ENCODE data around the gene ADAD2. TPM values are rescaled to one million over a fixed set of nuclear protein-coding genes. Genes with fewer than 3 reads are reported as not detected.

The ADAD2 gene
- total RNA-seq, 2 experiments from 2014 or later: 0.30 to 0.45 TPM

DNA sequence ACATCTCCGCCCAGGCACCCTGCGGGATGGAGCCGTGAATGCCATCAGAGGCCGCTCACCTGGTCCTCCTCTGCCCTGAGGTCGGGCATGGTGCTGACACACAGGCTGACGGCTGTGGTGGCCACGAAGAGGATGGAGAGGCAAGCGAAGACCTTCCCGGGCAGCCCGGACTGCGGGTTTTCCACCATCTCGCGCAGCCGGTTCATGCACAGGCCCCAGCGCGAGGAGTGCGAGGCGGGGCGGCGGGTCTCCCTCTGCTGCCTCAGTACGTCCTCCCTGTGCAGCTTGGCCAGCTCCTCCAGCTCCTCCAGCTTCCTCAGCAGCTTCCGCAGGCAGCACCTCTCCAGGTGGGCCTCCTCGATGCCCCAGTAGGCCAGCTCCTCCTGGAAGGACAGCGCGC, 45.7 kb downstream of the ADAD2 start:
- Mint-ChIP-seq H3K27me3 (ENCODE audit: low read depth) (peaks cover 20% of the 10 kb centered on the region), H3K9me3 (no peaks in the 10 kb centered on the region), H3K4me1 (ENCODE audit: low read depth) (no peaks in the 10 kb centered on the region), H3K4me3 (no peak overlapping the region), H3K27ac (no peak overlapping the region), H3K36me3 (ENCODE audit: low read depth) (no peaks in the 10 kb centered on the region)
- intact Hi-C loops (cut with micrococcal nuclease): no loop called here
- DNase-seq: no peak
- CTCF ChIA-PET: no interaction called here

DNA sequence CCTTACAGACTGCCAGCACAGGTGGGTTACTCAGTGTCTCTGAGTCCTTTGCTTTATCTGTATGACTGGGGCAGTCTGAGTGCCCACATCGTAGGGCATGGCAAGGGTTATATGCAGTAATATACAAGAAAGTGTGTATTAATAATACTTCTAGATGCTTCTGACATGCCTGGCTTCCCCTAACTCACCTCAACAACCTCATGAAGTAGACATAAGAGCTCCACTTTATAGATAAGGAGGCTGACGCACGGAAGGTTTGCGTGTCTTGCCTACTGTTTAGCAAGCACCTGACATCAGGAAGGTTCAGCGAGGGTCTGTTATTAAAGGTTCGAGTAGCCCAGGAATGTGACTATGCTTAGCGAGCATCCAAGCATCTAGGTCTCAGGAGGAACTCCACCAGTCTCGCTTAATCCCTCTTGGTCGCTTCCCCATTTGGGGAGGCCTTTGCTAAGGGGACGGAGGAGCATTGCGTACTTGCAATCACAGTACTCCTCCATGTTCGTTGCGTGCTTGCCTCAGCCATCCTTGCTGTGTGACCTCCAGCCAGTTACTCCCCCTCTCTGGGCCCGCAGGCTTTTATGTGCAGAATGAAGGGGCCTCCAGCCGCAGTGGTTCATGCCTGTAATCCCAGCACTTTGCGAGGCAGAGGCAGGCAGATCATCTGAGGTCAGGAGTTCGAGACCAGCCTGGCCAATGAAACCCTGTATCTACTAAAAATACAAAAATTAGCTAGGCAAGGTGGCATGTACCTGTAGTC, 47.2 kb downstream of the ADAD2 start:
- DNase-seq: no peak
- Mint-ChIP-seq H3K9me3 (no peaks in the 10 kb centered on the region), H3K4me3 (no peak overlapping the region), H3K36me3 (ENCODE audit: low read depth) (no peaks in the 10 kb centered on the region), H3K27me3 (ENCODE audit: low read depth) (peaks cover 24% of the 10 kb centered on the region), H3K27ac (no peak overlapping the region), H3K4me1 (ENCODE audit: low read depth) (no peaks in the 10 kb centered on the region)
- CTCF ChIA-PET: no interaction called here
- intact Hi-C loops (cut with micrococcal nuclease): no loop called here

DNA sequence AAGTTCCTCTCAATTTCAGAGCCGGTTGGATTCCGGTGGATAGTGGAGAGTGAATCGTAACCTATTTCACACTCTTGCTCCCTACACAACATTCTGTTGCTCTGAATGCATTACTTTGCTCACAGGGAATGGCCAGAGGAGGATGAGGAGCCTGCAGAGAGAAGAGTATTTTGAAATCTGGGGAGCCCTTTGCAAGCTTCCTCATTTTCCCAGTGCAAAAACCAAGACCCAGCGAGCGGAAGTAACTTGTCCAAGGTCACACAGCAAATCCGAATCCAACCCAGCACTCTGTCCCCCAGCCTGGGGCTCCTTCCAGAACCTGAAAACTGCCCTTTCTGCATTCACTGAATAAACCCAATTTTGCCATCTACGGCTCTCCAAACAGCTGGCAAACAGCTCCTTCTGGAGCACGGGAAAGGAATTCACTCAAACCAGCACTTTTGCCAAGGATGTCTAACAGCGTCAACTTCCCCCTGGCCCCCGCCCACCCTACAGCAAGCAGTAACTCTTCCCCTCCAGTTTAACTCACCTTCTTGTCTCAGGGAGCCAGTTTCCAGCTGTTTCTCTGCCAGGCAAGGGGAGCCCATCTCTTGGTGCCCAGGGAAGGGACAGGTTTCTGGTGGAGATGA, 48.3 kb downstream of the ADAD2 start:
- Mint-ChIP-seq H3K9me3 (peaks cover under 1% of the 10 kb centered on the region), H3K4me1 (ENCODE audit: low read depth) (no peaks in the 10 kb centered on the region), H3K4me3 (no peak overlapping the region), H3K27me3 (ENCODE audit: low read depth) (peaks cover 27% of the 10 kb centered on the region), H3K36me3 (ENCODE audit: low read depth) (no peaks in the 10 kb centered on the region), H3K27ac (no peak overlapping the region)
- CTCF ChIA-PET: no interaction called here
- no peak for DNase-seq
- intact Hi-C loops (cut with micrococcal nuclease): no loop called here

DNA sequence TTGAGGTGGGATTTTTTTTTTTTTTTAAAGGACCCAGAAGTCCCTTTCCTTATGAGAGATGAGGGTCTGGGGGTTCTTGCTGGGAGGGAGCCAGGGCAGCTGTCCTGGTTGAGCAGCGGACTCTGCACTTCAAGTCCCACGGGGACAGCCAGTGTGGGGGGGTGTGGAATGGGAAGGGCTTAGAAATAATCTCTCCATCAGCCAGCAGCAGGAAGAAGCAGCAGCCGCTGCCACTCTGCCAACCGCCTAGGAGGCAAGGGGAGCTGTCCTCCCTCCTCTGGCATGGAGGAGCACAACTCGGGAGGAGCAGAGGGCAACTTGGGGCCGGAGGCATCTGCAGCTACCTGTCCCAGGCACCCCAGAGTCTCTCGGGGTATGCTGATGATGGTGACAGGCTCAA, 49.0 kb downstream of the ADAD2 start, which contains the start of gene KCNG4:
Gene KCNG4, minus strand, starts transcription at position 104 of the 400 bp plus-strand sequence. CDS start 2,527 bp downstream, outside the sequence.
- intact Hi-C loops (cut with micrococcal nuclease): no loop called here
- Mint-ChIP-seq H3K4me3 (no peak within 1 kb of the TSS), H3K4me1 (ENCODE audit: low read depth) (no peaks in the 10 kb centered on the region), H3K27me3 (ENCODE audit: low read depth) (peaks cover 28% of the 10 kb centered on the region), H3K9me3 (peaks cover 3% of the 10 kb centered on the region), H3K27ac (no peak within 1 kb of the TSS), H3K36me3 (ENCODE audit: low read depth) (no peaks in the 10 kb centered on the region)
- CTCF ChIA-PET: no interaction called here
- no peak for DNase-seq

DNA sequence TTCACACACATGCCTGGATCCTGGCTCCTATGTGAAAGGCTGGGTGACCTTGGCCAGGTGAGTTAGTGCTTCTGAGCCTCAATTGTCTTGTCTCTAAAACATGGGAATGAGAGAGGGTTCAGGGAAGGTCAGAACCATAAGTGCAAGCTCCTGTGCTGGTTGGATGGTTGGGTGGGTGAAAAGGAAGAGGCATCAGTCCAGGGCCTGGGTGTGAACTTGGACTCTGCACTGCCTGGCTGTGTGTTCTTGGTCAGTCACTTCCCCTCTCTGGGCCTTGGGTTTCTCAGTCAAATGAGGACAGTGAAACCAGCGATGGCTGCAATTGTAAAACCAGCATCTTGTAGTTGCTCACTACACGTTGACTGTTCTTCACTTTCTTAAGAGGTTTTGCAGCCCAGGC, 49.5 kb downstream of the ADAD2 start:
- Mint-ChIP-seq H3K4me3 (no peak overlapping the region), H3K36me3 (ENCODE audit: low read depth) (no peaks in the 10 kb centered on the region), H3K27me3 (ENCODE audit: low read depth) (peaks cover 28% of the 10 kb centered on the region), H3K9me3 (peaks cover 3% of the 10 kb centered on the region), H3K4me1 (ENCODE audit: low read depth) (no peaks in the 10 kb centered on the region), H3K27ac (no peak overlapping the region)
- DNase-seq: no peak
- intact Hi-C loops (cut with micrococcal nuclease): no loop called here
- CTCF ChIA-PET: no interaction called here

DNA sequence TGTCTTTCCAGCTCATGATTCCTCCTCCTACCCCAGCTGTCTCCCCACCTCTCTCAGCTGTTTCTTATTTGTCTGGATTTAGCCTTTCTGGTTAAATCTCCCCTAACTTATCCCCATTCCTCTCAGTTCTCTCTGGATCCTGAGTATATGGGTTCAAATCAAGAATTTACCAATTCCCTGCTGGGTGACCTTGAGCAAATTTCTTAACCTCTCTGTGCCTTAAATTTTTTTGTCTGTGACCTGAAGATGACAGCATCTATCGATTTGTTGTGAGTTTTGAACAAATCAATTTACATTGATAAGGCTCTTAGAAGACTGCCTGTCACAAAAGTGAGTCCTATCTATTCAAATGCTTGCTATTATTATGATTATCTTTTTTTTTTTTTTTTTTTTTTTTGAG, 50.8 kb downstream of the ADAD2 start:
- no peak overlapping the region for H3K4me3 Mint-ChIP-seq
- H3K27me3 Mint-ChIP-seq (ENCODE audit: low read depth): peaks cover 28% of the 10 kb centered on the region
- no peak for DNase-seq
- CTCF ChIA-PET: interaction anchor here (0.6 to 0.9 kb wide), 2 partner anchors 35 to 264 kb away, joined by 3 read pairs; no protein-coding TSS in a partner anchor
- intact Hi-C loops (cut with micrococcal nuclease): no loop called here
- no peaks in the 10 kb centered on the region for H3K4me1 Mint-ChIP-seq (ENCODE audit: low read depth)
- H3K27ac Mint-ChIP-seq: no peak overlapping the region
- no peaks in the 10 kb centered on the region for H3K36me3 Mint-ChIP-seq (ENCODE audit: low read depth)
- peaks cover 3% of the 10 kb centered on the region for H3K9me3 Mint-ChIP-seq

DNA sequence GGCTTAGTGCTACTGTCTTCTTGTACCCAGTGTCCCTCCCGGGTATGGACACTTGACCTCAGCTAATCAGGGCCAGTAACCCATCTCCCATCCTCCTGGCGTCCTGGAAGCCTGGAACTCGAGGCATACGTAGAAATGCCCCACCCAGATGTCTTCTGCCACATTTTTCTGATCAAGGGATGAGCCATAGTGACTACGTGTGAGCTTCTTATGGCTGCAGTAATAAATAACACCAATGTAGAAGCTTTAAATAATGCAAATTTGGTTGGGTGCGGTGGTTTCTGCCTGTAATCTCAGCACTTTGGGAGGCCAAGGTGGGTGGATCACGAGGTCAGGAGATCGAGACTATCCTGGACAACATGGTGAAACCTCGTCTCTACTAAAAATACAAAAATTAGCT, 51.9 kb downstream of the ADAD2 start:
- Mint-ChIP-seq H3K27ac (no peak overlapping the region), H3K9me3 (peaks cover 3% of the 10 kb centered on the region), H3K36me3 (ENCODE audit: low read depth) (no peaks in the 10 kb centered on the region), H3K4me1 (ENCODE audit: low read depth) (no peaks in the 10 kb centered on the region), H3K4me3 (no peak overlapping the region), H3K27me3 (ENCODE audit: low read depth) (peaks cover 28% of the 10 kb centered on the region)
- CTCF ChIA-PET: no interaction called here
- DNase-seq: no peak
- intact Hi-C loops (cut with micrococcal nuclease): no loop called here

DNA sequence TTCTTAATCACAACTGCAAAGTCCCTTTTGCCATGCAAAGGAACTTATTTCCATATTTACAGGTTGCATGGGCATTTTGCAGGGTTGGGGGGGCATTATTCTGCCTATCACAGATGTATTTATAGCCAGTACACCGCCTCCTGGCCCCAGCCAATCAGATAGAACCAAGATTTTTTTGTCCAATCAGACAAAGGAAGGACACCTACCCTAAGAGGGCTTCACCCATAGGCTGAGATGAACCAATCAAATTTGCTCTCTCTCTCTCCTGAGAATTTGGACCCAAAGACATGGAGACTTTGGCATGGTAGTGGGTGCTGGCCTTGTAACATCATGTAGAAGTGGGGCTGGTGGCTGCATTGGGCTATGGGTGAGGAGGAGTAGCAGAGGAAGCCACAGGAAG, 52.8 kb downstream of the ADAD2 start:
- intact Hi-C loops (cut with micrococcal nuclease): no loop called here
- no peak overlapping the region for H3K27ac Mint-ChIP-seq
- no peak overlapping the region for H3K4me3 Mint-ChIP-seq
- H3K9me3 Mint-ChIP-seq: peaks cover 3% of the 10 kb centered on the region
- no peaks in the 10 kb centered on the region for H3K4me1 Mint-ChIP-seq (ENCODE audit: low read depth)
- no peaks in the 10 kb centered on the region for H3K36me3 Mint-ChIP-seq (ENCODE audit: low read depth)
- CTCF ChIA-PET: no interaction called here
- DNase-seq: no peak
- H3K27me3 Mint-ChIP-seq (ENCODE audit: low read depth): peaks cover 26% of the 10 kb centered on the region

DNA sequence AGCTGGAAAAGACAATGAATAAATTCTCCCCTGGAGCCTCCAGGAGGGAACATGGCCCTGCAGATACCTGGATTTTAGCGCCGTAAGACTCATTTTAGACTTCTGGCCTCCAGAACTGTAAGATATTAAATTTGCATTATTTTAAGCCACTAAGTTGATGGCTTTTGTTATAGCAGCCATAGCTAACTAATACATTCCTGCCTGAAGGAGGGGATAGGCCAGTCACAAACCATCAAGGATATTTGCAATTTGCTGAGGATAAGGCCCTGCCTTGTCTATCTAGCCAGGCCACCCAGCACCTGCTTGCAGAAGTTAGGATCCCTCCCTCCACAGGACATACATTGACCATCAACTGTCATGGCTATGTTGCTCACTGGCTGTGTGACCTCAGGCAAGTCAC, 53.8 kb downstream of the ADAD2 start:
- Mint-ChIP-seq H3K4me1 (ENCODE audit: low read depth) (no peaks in the 10 kb centered on the region), H3K27ac (no peak overlapping the region), H3K27me3 (ENCODE audit: low read depth) (peaks cover 20% of the 10 kb centered on the region), H3K36me3 (ENCODE audit: low read depth) (no peaks in the 10 kb centered on the region), H3K9me3 (peaks cover 3% of the 10 kb centered on the region), H3K4me3 (no peak overlapping the region)
- no peak for DNase-seq
- intact Hi-C loops (cut with micrococcal nuclease): no loop called here
- CTCF ChIA-PET: interaction anchor here (1.1 kb wide), 1 partner anchor 32 kb away, joined by 4 read pairs; no protein-coding TSS in a partner anchor

DNA sequence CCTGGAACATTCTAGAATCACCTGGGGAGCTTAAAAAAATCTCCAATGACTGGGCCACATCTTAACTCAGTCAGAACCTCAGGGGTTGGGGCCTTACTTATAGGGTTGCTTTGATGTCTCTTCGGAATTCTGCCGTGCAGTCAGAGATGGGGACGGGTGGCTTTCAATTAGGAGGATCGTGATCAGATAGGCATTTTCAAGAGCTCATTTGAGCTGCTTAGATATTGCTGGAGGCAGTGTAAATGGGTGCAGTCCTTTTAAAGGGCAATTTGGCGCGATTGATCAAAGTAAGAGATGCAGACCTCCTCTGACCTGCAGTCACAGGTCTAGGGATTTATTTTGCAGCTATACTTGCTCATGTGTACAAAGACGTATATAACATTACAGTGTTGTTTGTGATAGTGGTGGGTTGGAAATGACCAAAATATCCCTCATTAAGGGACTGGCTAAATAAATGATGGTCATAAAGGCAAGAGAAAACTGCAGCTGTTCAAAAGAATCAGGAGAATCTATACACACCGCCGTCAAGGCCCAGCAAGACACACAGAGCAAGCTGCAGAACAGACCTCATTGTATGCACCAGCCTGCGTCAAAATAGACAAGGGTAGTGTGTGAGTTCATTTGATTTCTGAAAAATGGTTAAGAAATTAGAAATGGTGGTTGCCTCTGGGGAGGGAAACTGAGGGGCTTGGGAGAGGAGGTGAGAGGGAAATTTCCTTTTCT, 55.2 kb downstream of the ADAD2 start:
- intact Hi-C loops (cut with micrococcal nuclease): no loop called here
- no peaks in the 10 kb centered on the region for H3K36me3 Mint-ChIP-seq (ENCODE audit: low read depth)
- H3K9me3 Mint-ChIP-seq: peaks cover 3% of the 10 kb centered on the region
- DNase-seq: no peak
- CTCF ChIA-PET: interaction anchor here (0.6 to 1.5 kb wide), 4 partner anchors 11 to 890 kb away, joined by 3 to 4 read pairs (median 4); no protein-coding TSS in a partner anchor
- H3K4me3 Mint-ChIP-seq: no peak overlapping the region
- H3K4me1 Mint-ChIP-seq (ENCODE audit: low read depth): no peaks in the 10 kb centered on the region
- H3K27ac Mint-ChIP-seq: no peak overlapping the region
- peaks cover 12% of the 10 kb centered on the region for H3K27me3 Mint-ChIP-seq (ENCODE audit: low read depth)

DNA sequence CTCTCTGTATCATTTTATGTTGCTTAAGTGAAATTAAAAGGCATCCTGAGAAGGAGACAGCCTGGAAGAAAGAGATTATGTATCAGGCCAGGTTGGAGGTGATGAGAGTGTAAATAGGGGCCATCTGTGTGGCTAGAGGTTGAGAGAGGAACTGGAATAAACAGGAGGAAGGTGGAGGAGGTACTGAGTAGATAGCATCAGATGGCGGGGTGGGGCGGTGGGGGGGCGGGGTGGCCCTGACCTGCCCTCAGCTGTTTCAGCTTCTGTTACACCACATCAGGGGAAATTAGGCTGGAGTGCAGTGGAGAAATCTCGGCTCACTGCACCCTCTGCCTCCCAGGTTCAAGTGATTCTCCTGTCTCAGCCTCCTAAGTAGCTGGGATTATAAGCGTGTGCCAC, 55.7 kb downstream of the ADAD2 start:
- DNase-seq: no peak
- Mint-ChIP-seq H3K9me3 (peaks cover 3% of the 10 kb centered on the region), H3K27ac (no peak overlapping the region), H3K36me3 (ENCODE audit: low read depth) (no peaks in the 10 kb centered on the region), H3K4me3 (no peak overlapping the region), H3K27me3 (ENCODE audit: low read depth) (peaks cover 12% of the 10 kb centered on the region), H3K4me1 (ENCODE audit: low read depth) (no peaks in the 10 kb centered on the region)
- CTCF ChIA-PET: interaction anchor here (1.5 kb wide), 1 partner anchor 10 kb away, joined by 3 read pairs; no protein-coding TSS in a partner anchor
- intact Hi-C loops (cut with micrococcal nuclease): no loop called here

All from activated naive CD4-positive, alpha-beta T cell treated with anti-CD3 and anti-CD28 coated beads for 36 hours (primary cell).